ENCODE measurements around the gene GFOD2.

GRCh38 chr16:67667453-67667816 is 51.7 kb downstream of the GFOD2 start:
- no peak for TF ChIP-seq EZH2 (IDR thresholded peaks at IDR 0.05; ENCODE audit: insufficient read depth, poor library complexity, severe bottlenecking)
- TF ChIP-seq EZH2phosphoT487 (IDR thresholded peaks at IDR 0.05; ENCODE audit: insufficient read depth, low read depth), result no peak
